MV-4-11 (cell line): Measurements from ENCODE around the gene NR4A1.

ENCODE experiments used
- DNase-seq: peaks from one replicate; lab custom pipeline; 2025; lab: John Stamatoyannopoulos, UW

The NR4A1 gene

GRCh38 chr12:52079576-52080402 lies 28.5 kb downstream of the NR4A1 start, which contains the start of gene SMIM41:
Gene SMIM41 (plus strand): TSS chr12:52079704. CDS start chr12:52079780, 76 bp downstream.
- no peak for DNase-seq

GRCh38 chr12:52080403-52081251 lies 29.4 kb downstream of the NR4A1 start:
- DNase-seq, result no peak

- DNase-seq, result peak; percentile 40
These were observed 30.1 kb downstream of the NR4A1 start for GRCh38 chr12:52081263-52081733.

- DNase-seq, result no peak
These were observed 30.9 kb downstream of the NR4A1 start for GRCh38 chr12:52082026-52082668.

- DNase-seq, result no peak
These were observed 31.4 kb downstream of the NR4A1 start for GRCh38 chr12:52082669-52082987.

- DNase-seq, result peak; percentile 29
These were observed 31.9 kb downstream of the NR4A1 start for GRCh38 chr12:52082988-52083637.

GRCh38 chr12:52083638-52083996 lies 32.4 kb downstream of the NR4A1 start:
- no peak for DNase-seq

GRCh38 chr12:52084491-52085231 lies 33.4 kb downstream of the NR4A1 start:
- no peak for DNase-seq

GRCh38 chr12:52085682-52086180 lies 34.5 kb downstream of the NR4A1 start:
- DNase-seq, result no peak

- no peak for DNase-seq
These were observed 35.1 kb downstream of the NR4A1 start for GRCh38 chr12:52086366-52086765.

GRCh38 chr12:52086944-52087835 lies 35.9 kb downstream of the NR4A1 start:
- no peak for DNase-seq

GRCh38 chr12:52087961-52088820 lies 36.9 kb downstream of the NR4A1 start:
- no peak for DNase-seq

- DNase-seq, result no peak
These were observed 38.2 kb downstream of the NR4A1 start for GRCh38 chr12:52089491-52089890.

- DNase-seq, result no peak
These were observed 39.0 kb downstream of the NR4A1 start for GRCh38 chr12:52090291-52090690.

GRCh38 chr12:52091061-52091460 lies 39.8 kb downstream of the NR4A1 start:
- DNase-seq, result no peak

- no peak for DNase-seq
These were observed 40.6 kb downstream of the NR4A1 start for GRCh38 chr12:52091869-52092268.

GRCh38 chr12:52093346-52093745 lies 42.1 kb downstream of the NR4A1 start:
- no peak for DNase-seq

- DNase-seq, result no peak
These were observed 45.2 kb downstream of the NR4A1 start for GRCh38 chr12:52096332-52097044.
